Measurements from ENCODE around the gene MCOLN1. TPM values are rescaled to one million over a fixed set of nuclear protein-coding genes. Genes with fewer than 3 reads are reported as not detected.

Gene MCOLN1
- total RNA-seq, 6 donors from 2014 or later, result 12.9 to 118 (median 69.7) TPM

DNA sequence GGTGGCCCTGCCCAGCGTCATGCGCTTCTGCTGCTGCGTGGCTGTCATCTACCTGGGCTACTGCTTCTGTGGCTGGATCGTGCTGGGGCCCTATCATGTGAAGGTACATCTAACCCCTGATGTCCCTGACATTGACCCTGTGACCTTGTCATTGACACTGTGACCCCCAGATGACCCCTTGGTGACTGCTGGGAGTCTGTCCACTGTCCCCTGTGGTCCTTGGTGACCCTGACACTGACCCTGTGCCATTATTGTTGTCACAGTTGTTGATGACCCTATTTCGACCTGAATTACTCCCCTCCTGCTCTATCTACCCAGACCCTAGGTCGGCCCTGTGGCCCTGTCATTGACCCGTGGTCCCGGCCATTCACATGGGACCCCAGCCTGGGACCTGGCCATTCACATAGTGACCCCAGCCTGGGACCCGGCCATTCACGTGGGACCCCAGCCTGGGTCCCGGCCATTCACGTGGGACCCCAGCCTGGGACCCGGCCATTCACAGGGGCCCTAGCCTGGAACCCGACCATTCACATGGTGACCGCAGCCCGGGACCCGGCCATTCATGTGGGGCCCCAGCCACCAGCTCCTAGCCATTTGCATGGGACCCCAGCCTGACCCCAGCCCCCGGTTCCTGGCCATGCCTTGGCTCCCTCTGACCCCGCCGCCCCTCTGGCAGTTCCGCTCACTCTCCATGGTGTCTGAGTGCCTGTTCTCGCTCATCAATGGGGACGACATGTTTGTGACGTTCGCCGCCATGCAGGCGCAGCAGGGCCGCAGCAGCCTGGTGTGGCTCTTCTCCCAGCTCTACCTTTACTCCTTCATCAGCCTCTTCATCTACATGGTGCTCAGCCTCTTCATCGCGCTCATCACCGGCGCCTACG is 7.4 kb downstream of the MCOLN1 start:
- no peak overlapping the region for H3K27ac ChIP-seq
- no peak overlapping the region for H3K4me3 ChIP-seq
- H3K36me3 ChIP-seq, result peaks cover 7 to 65% (median 53%) of the 10 kb centered on the region in 4 donors
- peaks cover 6 to 15% (median 11%) of the 10 kb centered on the region in 4 donors for H3K4me1 ChIP-seq
- no peak for TF ChIP-seq POLR2A (IDR thresholded peaks at IDR 0.05)
- TF ChIP-seq POLR2AphosphoS5 (IDR thresholded peaks at IDR 0.05), result no peak
- TF ChIP-seq EP300 (IDR thresholded peaks at IDR 0.05), result no peak
- TF ChIP-seq, protein P1, sequence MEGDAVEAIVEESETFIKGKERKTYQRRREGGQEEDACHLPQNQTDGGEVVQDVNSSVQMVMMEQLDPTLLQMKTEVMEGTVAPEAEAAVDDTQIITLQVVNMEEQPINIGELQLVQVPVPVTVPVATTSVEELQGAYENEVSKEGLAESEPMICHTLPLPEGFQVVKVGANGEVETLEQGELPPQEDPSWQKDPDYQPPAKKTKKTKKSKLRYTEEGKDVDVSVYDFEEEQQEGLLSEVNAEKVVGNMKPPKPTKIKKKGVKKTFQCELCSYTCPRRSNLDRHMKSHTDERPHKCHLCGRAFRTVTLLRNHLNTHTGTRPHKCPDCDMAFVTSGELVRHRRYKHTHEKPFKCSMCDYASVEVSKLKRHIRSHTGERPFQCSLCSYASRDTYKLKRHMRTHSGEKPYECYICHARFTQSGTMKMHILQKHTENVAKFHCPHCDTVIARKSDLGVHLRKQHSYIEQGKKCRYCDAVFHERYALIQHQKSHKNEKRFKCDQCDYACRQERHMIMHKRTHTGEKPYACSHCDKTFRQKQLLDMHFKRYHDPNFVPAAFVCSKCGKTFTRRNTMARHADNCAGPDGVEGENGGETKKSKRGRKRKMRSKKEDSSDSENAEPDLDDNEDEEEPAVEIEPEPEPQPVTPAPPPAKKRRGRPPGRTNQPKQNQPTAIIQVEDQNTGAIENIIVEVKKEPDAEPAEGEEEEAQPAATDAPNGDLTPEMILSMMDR (IDR thresholded peaks at IDR 0.05), result no peak
- no peak for DNase-seq
- 96 to 97% methylated on average over 20 to 27 of the region's 33 CpGs for WGBS, 2 donors
- H3K27me3 ChIP-seq, result no peaks in the 10 kb centered on the region
- H3K9me3 ChIP-seq, result no peaks in the 10 kb centered on the region
- ATAC-seq (ENCODE audit: low FRiP score in 2 of 2), result no peak

DNA sequence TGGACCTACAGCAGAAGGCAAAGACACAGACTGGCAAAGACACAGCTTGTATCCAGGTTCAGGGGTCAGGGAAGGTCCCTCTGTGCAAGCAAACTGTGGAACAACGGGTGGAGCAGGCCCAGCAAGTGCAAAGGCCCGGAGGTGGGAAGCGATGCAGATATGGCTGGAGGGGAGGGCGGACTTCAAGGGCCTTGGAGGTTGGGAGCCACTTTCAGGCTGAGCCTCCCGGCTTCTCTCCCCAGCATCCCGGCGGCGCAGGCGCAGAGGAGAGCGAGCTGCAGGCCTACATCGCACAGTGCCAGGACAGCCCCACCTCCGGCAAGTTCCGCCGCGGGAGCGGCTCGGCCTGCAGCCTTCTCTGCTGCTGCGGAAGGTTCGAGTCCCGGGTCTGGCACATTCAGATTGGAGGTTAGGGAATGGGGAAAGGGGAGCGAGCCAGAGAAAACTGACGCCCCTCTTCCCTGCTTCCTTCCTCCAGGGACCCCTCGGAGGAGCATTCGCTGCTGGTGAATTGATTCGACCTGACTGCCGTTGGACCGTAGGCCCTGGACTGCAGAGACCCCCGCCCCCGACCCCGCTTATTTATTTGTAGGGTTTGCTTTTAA is 11.0 kb downstream of the MCOLN1 start:
- H3K4me1 ChIP-seq, result peaks cover 13 to 28% (median 19%) of the 10 kb centered on the region in 4 donors
- no peaks in the 10 kb centered on the region for H3K9me3 ChIP-seq
- H3K27ac ChIP-seq, result peak overlapping the region; percentile 91 to 98 (median 95)
- H3K27me3 ChIP-seq, result no peaks in the 10 kb centered on the region
- DNase-seq (peak; percentile 43 to 91), ATAC-seq (ENCODE audit: low FRiP score in 2 of 2) (peak in 1 of 2 donors; percentile 42)
- 30 to 37% methylated on average over 26 to 27 of the region's 30 CpGs for WGBS, 2 donors
- H3K4me3 ChIP-seq, result peak overlapping the region; percentile 22 to 94 (median 76)
- H3K36me3 ChIP-seq, result peaks cover 5 to 50% (median 33%) of the 10 kb centered on the region in 4 donors
- TF ChIP-seq POLR2AphosphoS5 (IDR thresholded peaks at IDR 0.05) (no peak), EP300 (IDR thresholded peaks at IDR 0.05) (no peak), POLR2A (IDR thresholded peaks at IDR 0.05) (no peak)
- TF ChIP-seq, protein P1 (IDR thresholded peaks at IDR 0.05), result no peak

DNA sequence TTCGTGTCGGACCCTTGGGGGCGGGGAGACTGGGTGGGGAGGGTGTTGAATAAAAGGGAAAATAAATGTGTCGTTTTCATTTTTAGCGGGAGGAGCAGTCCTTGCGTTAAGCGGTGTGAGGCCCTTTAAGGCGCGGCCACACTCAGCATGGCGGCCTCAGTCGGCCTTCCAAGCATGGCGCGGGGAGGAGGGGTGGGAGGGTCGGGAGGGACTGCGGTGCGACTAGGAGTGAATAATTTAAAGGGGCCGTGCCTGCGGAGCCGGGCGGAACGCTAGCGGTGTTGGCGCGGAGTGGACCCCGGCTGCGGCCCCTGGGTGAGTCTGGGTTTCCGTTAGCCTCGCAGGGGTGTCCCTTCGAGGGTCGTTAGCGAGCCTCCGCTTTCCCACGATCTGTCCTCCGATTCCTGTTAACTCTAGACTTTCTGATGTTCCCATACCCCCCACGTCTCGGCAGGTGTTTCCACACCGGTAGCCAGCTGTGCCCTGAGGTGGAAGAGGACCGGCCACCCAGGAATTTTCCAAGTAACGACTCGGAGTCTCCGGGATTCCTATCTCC is 11.6 kb downstream of the MCOLN1 start:
- Histone ChIP-seq H3K4me1 (peaks cover 13 to 28% (median 19%) of the 10 kb centered on the region in 4 donors), H3K9me3 (no peaks in the 10 kb centered on the region), H3K27me3 (no peaks in the 10 kb centered on the region), H3K36me3 (peaks cover 2 to 50% (median 30%) of the 10 kb centered on the region in 4 donors), H3K4me3 (peak overlapping the region; percentile 51 to 94 (median 76)), H3K27ac (peak overlapping the region; percentile 91 to 98 (median 95))
- TF ChIP-seq EP300 (IDR thresholded peaks at IDR 0.05) (peak in 1 of 4 donors; percentile 43), POLR2A (IDR thresholded peaks at IDR 0.05) (peak in 1 of 4 donors; percentile 57), POLR2AphosphoS5 (IDR thresholded peaks at IDR 0.05) (peak; percentile 68 to 92)
- TF ChIP-seq, protein P1 (IDR thresholded peaks at IDR 0.05), result no peak
- peak; percentile 87 to 88 for ATAC-seq (ENCODE audit: low FRiP score in 2 of 2)
- WGBS, 2 donors, result 1 to 2% methylated on average over 21 to 29 of the region's 41 CpGs
- DNase-seq, result peak; percentile 85 to 96

DNA sequence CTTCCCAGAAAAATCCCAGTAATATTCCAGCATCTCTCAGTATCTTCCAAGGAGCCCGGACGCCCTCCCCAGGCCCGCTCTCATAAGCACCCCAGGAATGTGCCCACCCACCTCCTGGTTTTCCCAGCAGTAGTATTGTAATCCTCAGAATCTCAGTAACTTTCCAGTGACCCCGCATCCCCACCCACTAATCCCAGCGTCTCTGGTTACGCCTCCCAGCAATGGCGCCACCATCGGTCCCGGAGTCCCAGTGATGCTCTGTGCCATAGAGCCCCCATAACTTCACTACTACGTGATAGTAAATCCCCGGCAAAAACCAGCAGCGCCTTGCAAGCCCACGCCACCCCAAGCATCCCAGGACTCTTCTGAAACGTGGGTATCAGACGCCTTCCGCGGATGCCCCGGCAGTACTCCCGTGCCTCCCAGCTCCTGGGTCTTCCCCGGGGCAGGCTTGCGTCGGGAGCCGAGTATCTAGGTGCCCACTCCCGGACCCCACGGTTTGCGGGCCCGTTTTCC is 12.2 kb downstream of the MCOLN1 start:
- peaks cover 0 to 49% (median 25%) of the 10 kb centered on the region in 4 donors for H3K36me3 ChIP-seq
- no peaks in the 10 kb centered on the region for H3K27me3 ChIP-seq
- peaks cover 13 to 28% (median 19%) of the 10 kb centered on the region in 4 donors for H3K4me1 ChIP-seq
- H3K9me3 ChIP-seq, result no peaks in the 10 kb centered on the region
- TF ChIP-seq POLR2AphosphoS5 (IDR thresholded peaks at IDR 0.05) (peak; percentile 6 to 23), EP300 (IDR thresholded peaks at IDR 0.05) (no peak)
- TF ChIP-seq, protein P1 (IDR thresholded peaks at IDR 0.05), result peak in 1 of 6 experiments; percentile 6
- peak overlapping the region; percentile 51 to 94 (median 76) for H3K4me3 ChIP-seq
- ATAC-seq (ENCODE audit: low FRiP score in 2 of 2) (peak; percentile 54 to 76), DNase-seq (peak in 1 of 2 donors; percentile 72)
- 0 to 3% methylated on average over 15 to 20 of the region's 27 CpGs for WGBS, 2 donors
- H3K27ac ChIP-seq, result peak overlapping the region; percentile 91 to 98 (median 95)

Measured in upper lobe of left lung (tissue), 6 donors.